SJSA1 (cell line): ENCODE measurements around the gene GRB2. TPM values are rescaled to one million over a fixed set of nuclear protein-coding genes. Genes with fewer than 3 reads are reported as not detected.

ENCODE experiments used
- DNase-seq, 2 experiments: peaks; one replicate each; pipeline ENCODE4 v3.0.0-alpha.2; 2015 to 2020; ENCODE audit warnings: low spot score in 2 of 2, low read depth in 1 of 2
- H3K27ac ChIP-seq: fragments of 250-450 bp; sonication (Bioruptor Pico); 2 replicates; pipeline ENCODE4 v1.5.1; 2020; ENCODE audit warnings: mild to moderate bottlenecking, moderate library complexity
- H3K27me3 ChIP-seq: fragments of 250-450 bp; sonication (Bioruptor Pico); replicated peaks from 2 replicates; pipeline ENCODE4 v1.5.1; 2020; ENCODE audit warnings: mild to moderate bottlenecking, moderate library complexity
- H3K36me3 ChIP-seq: fragments of 250-450 bp; sonication (Bioruptor Pico); 2 replicates; pipeline ENCODE4 v1.5.1; 2020; ENCODE audit warnings: mild to moderate bottlenecking
- H3K4me1 ChIP-seq: fragments of 250-450 bp; sonication (Bioruptor Pico); replicated peaks from 2 replicates; pipeline ENCODE4 v1.6.1; 2021; ENCODE audit warnings: mild to moderate bottlenecking
- H3K4me3 ChIP-seq: fragments of 250-450 bp; sonication (Bioruptor Pico); 2 replicates; pipeline ENCODE4 v1.5.1; 2020; ENCODE audit warnings: mild to moderate bottlenecking
- H3K9me3 ChIP-seq: fragments of 250-450 bp; sonication (Bioruptor Pico); replicated peaks from 2 replicates; pipeline ENCODE4 v1.5.1; 2020; ENCODE audit warnings: mild to moderate bottlenecking
- total RNA-seq: library from RNA; depleted of rRNA; stranded (reverse); fragments of >200 nt; shearing (Covaris generic); gene quantifications from 2 replicates; pipeline ENCODE4 v1.2.3, GENCODE V29; 2014

The GRB2 gene
- total RNA-seq, 1 experiment from 2014 or later: 200 TPM

- Histone ChIP-seq H3K27me3 (no peaks in the 10 kb centered on the region), H3K27ac (no peak overlapping the region), H3K9me3 (no peaks in the 10 kb centered on the region), H3K4me3 (no peak overlapping the region), H3K4me1 (peaks cover 48% of the 10 kb centered on the region), H3K36me3 (no peaks in the 10 kb centered on the region)
- DNase-seq: no peak
Observed at GRCh38 chr17:75366432-75366831, 39.0 kb downstream of the GRB2 start.

GRCh38 chr17:75365931-75366275, 39.6 kb downstream of the GRB2 start:
- H3K4me3 ChIP-seq: no peak overlapping the region
- no peaks in the 10 kb centered on the region for H3K36me3 ChIP-seq
- peaks cover 48% of the 10 kb centered on the region for H3K4me1 ChIP-seq
- no peaks in the 10 kb centered on the region for H3K9me3 ChIP-seq
- peak in 1 of 2 experiments; percentile 62 for DNase-seq
- no peak overlapping the region for H3K27ac ChIP-seq
- no peaks in the 10 kb centered on the region for H3K27me3 ChIP-seq

- H3K27ac ChIP-seq: no peak overlapping the region
- H3K27me3 ChIP-seq: no peaks in the 10 kb centered on the region
- H3K4me3 ChIP-seq: no peak overlapping the region
- DNase-seq: peak in 1 of 2 experiments; percentile 20
- no peaks in the 10 kb centered on the region for H3K9me3 ChIP-seq
- no peaks in the 10 kb centered on the region for H3K36me3 ChIP-seq
- H3K4me1 ChIP-seq: peaks cover 48% of the 10 kb centered on the region
Observed at GRCh38 chr17:75365009-75365930, 40.2 kb downstream of the GRB2 start.

- H3K36me3 ChIP-seq: no peaks in the 10 kb centered on the region
- no peak overlapping the region for H3K4me3 ChIP-seq
- DNase-seq: peak in 1 of 2 experiments; percentile 67
- peaks cover 48% of the 10 kb centered on the region for H3K4me1 ChIP-seq
- H3K9me3 ChIP-seq: no peaks in the 10 kb centered on the region
- no peaks in the 10 kb centered on the region for H3K27me3 ChIP-seq
- no peak overlapping the region for H3K27ac ChIP-seq
Observed at GRCh38 chr17:75364078-75364477, 41.4 kb downstream of the GRB2 start.

- Histone ChIP-seq H3K36me3 (peaks cover 1% of the 10 kb centered on the region; the same call in 1 of the 2 replicates), H3K4me1 (peaks cover 43% of the 10 kb centered on the region), H3K9me3 (no peaks in the 10 kb centered on the region), H3K27me3 (no peaks in the 10 kb centered on the region), H3K27ac (no peak overlapping the region), H3K4me3 (no peak overlapping the region)
- DNase-seq: no peak
Observed at GRCh38 chr17:75361996-75362395, 43.5 kb downstream of the GRB2 start.

GRCh38 chr17:75361344-75361743, 44.1 kb downstream of the GRB2 start:
- no peaks in the 10 kb centered on the region for H3K9me3 ChIP-seq
- no peak overlapping the region for H3K4me3 ChIP-seq
- DNase-seq: no peak
- peaks cover 36% of the 10 kb centered on the region for H3K4me1 ChIP-seq
- H3K36me3 ChIP-seq: peaks cover 8% of the 10 kb centered on the region; the same call in 1 of the 2 replicates
- no peak overlapping the region for H3K27ac ChIP-seq
- H3K27me3 ChIP-seq: no peaks in the 10 kb centered on the region

GRCh38 chr17:75356260-75356937, 49.1 kb downstream of the GRB2 start:
- peaks cover 4% of the 10 kb centered on the region; the same call in 1 of the 2 replicates for H3K9me3 ChIP-seq
- peaks cover 13% of the 10 kb centered on the region; the same call in 1 of the 2 replicates for H3K36me3 ChIP-seq
- DNase-seq: no peak
- H3K4me1 ChIP-seq: no peaks in the 10 kb centered on the region
- no peak overlapping the region for H3K27ac ChIP-seq
- no peaks in the 10 kb centered on the region for H3K27me3 ChIP-seq
- no peak overlapping the region for H3K4me3 ChIP-seq

- no peak for DNase-seq
- no peaks in the 10 kb centered on the region for H3K27me3 ChIP-seq
Observed at GRCh38 chr17:75353176-75353575, 52.3 kb downstream of the GRB2 start.

GRCh38 chr17:75352079-75352569, 53.4 kb downstream of the GRB2 start:
- no peak overlapping the region for H3K4me3 ChIP-seq
- H3K4me1 ChIP-seq: 0 out of 2 replicates have a peak, but pooled peaks cover 6% of the 10 kb centered on the region
- no peaks in the 10 kb centered on the region for H3K27me3 ChIP-seq
- H3K9me3 ChIP-seq: peaks cover 4% of the 10 kb centered on the region; the same call in 1 of the 2 replicates
- no peak overlapping the region for H3K27ac ChIP-seq
- H3K36me3 ChIP-seq: peaks cover 13% of the 10 kb centered on the region; the same call in 1 of the 2 replicates
- DNase-seq: no peak

More at GRCh38 chr17:75353176-75353575, 52.3 kb downstream of the GRB2 start:
- peaks cover 13% of the 10 kb centered on the region; the same call in 1 of the 2 replicates for H3K36me3 ChIP-seq
- H3K27ac ChIP-seq: no peak overlapping the region
- peaks cover 4% of the 10 kb centered on the region; the same call in 1 of the 2 replicates for H3K9me3 ChIP-seq
- H3K4me1 ChIP-seq: 0 out of 2 replicates have a peak, but pooled peaks cover 3% of the 10 kb centered on the region
- H3K4me3 ChIP-seq: no peak overlapping the region

- Histone ChIP-seq H3K27me3 (no peaks in the 10 kb centered on the region), H3K4me1 (0 out of 2 replicates have a peak, but pooled peaks cover 11% of the 10 kb centered on the region), H3K4me3 (no peak overlapping the region), H3K27ac (no peak overlapping the region), H3K36me3 (0 out of 2 replicates have a peak, but pooled peaks cover 3% of the 10 kb centered on the region), H3K9me3 (peaks cover 4% of the 10 kb centered on the region; the same call in 1 of the 2 replicates)
- DNase-seq: no peak
Observed at GRCh38 chr17:75350706-75351105, 54.8 kb downstream of the GRB2 start.

GRCh38 chr17:75350029-75350428, 55.4 kb downstream of the GRB2 start:
- no peak for DNase-seq
- Histone ChIP-seq H3K27me3 (no peaks in the 10 kb centered on the region), H3K27ac (no peak overlapping the region), H3K36me3 (0 out of 2 replicates have a peak, but pooled peaks cover 3% of the 10 kb centered on the region), H3K9me3 (peaks cover 4% of the 10 kb centered on the region; the same call in 1 of the 2 replicates), H3K4me1 (0 out of 2 replicates have a peak, but pooled peaks cover 11% of the 10 kb centered on the region), H3K4me3 (no peak overlapping the region)

- Histone ChIP-seq H3K9me3 (peaks cover 4% of the 10 kb centered on the region; the same call in 1 of the 2 replicates), H3K4me3 (no peak overlapping the region), H3K27me3 (no peaks in the 10 kb centered on the region), H3K4me1 (0 out of 2 replicates have a peak, but pooled peaks cover 11% of the 10 kb centered on the region), H3K27ac (no peak overlapping the region), H3K36me3 (0 out of 2 replicates have a peak, but pooled peaks cover 3% of the 10 kb centered on the region)
- no peak for DNase-seq
Observed at GRCh38 chr17:75349589-75349988, 55.9 kb downstream of the GRB2 start.

GRCh38 chr17:75348386-75349012, 57.0 kb downstream of the GRB2 start:
- Histone ChIP-seq H3K4me3 (no peak overlapping the region), H3K27me3 (no peaks in the 10 kb centered on the region), H3K36me3 (no peaks in the 10 kb centered on the region), H3K9me3 (no peaks in the 10 kb centered on the region), H3K4me1 (0 out of 2 replicates have a peak, but pooled peaks cover 11% of the 10 kb centered on the region), H3K27ac (no peak overlapping the region)
- DNase-seq: no peak
